Ishikawa (cell line): ENCODE data around the gene DMD.

ENCODE experiments used
- EP300 ChIP-seq: IDR thresholded peaks from 2 replicates; pipeline ENCODE4 v1.6.1; 2012; ENCODE audit warnings: borderline replicate concordance
- NFIC ChIP-seq: IDR thresholded peaks from 2 replicates; pipeline ENCODE4 v1.6.1; 2012
- YY1 ChIP-seq: IDR thresholded peaks from 2 replicates; pipeline ENCODE4 v1.6.1; 2012; ENCODE audit warnings: low read depth
- TF ChIP-seq, protein P1 (sequence below): IDR thresholded peaks from 2 replicates; pipeline ENCODE4 v1.6.1; 2012; ENCODE audit warnings: low read depth, mild to moderate bottlenecking

DNA sequence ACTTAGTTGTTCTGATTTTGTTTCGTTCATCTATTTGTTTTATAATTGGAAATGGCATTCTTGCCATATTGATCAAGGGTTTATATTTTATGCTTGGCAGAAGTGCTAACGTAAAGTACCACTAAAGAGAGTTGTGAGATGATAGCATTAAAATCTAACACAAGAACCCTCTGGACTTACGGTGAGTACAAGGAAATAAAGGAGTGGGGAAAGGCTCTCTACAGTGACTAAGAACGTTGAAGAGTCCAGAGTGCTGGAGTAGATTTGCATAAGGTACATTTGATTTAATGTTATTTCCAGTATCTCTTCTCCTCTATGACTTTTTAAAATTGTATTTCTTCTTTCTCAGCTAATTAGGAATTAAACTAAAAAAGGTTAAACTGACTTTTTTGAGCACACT lies 612.6 kb downstream of the DMD start:
- TF ChIP-seq, protein P1, sequence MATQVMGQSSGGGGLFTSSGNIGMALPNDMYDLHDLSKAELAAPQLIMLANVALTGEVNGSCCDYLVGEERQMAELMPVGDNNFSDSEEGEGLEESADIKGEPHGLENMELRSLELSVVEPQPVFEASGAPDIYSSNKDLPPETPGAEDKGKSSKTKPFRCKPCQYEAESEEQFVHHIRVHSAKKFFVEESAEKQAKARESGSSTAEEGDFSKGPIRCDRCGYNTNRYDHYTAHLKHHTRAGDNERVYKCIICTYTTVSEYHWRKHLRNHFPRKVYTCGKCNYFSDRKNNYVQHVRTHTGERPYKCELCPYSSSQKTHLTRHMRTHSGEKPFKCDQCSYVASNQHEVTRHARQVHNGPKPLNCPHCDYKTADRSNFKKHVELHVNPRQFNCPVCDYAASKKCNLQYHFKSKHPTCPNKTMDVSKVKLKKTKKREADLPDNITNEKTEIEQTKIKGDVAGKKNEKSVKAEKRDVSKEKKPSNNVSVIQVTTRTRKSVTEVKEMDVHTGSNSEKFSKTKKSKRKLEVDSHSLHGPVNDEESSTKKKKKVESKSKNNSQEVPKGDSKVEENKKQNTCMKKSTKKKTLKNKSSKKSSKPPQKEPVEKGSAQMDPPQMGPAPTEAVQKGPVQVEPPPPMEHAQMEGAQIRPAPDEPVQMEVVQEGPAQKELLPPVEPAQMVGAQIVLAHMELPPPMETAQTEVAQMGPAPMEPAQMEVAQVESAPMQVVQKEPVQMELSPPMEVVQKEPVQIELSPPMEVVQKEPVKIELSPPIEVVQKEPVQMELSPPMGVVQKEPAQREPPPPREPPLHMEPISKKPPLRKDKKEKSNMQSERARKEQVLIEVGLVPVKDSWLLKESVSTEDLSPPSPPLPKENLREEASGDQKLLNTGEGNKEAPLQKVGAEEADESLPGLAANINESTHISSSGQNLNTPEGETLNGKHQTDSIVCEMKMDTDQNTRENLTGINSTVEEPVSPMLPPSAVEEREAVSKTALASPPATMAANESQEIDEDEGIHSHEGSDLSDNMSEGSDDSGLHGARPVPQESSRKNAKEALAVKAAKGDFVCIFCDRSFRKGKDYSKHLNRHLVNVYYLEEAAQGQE = no peak
- TF ChIP-seq EP300 (no peak), NFIC (no peak), YY1 (no peak)
